Stimulated activated CD8-positive, alpha-beta memory T cell treated with anti-CD3 and anti-CD28 coated beads, Interleukin-4, amount 100 ng/mL, for 4 hours (primary cell): ENCODE results near the gene PXMP4.

Experiments used
- DNase-seq, 2 donors: peaks; one replicate each; pipeline ENCODE4 v3.0.0-alpha.2; 2020; ENCODE audit warnings: low read depth in 2 of 2, low spot score in 1 of 2

PXMP4 gene

DNA sequence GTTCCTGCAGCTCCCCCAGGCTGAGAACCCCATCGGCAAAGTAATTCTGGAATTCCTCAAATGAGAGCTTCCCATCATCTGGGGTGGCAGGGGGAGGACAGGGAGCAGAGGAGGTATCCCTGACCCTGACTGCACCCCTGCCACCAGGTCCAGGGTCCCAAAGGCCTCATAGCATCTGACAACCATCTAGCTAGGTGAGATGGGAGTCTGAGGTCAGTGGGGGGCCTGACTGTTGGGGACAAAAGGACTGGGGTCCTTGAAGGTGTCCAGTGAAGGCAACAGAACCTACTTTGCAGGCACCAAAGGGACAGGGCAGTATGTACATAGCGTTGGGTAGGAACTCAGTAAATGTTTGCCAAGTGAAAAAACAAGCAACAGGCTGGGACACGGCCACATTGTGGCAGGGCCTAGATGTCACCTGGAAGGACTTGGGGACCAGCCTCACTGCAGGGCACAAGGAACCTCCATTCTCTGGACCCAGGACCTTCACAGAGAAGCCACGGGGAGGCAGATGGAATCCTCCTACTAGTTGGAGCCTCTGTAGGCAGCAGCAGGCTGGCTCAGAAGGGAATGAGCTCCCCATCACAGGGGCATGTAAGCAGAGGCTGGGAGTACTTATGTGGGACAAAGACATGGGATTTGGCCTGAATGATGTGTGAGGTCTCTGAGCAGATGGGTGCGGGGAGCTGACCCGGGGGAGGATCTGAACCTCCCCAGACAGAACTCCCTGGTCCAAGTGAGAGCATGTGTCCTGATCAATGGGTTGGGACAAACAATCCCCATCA is 49.2 kb downstream of the PXMP4 start:
- DNase-seq: no peak

- no peak for DNase-seq
These were observed 50.1 kb downstream of the PXMP4 start for GRCh38 chr20:33669873-33670640.

- no peak for DNase-seq
These were observed 50.9 kb downstream of the PXMP4 start for GRCh38 chr20:33669224-33669623.

- DNase-seq: no peak
These were observed 51.5 kb downstream of the PXMP4 start for GRCh38 chr20:33668466-33669155.

GRCh38 chr20:33667676-33668465 is 52.2 kb downstream of the PXMP4 start:
- peak in 1 of 2 donors; percentile 49 for DNase-seq

GRCh38 chr20:33667245-33667675 is 52.9 kb downstream of the PXMP4 start:
- no peak for DNase-seq

DNA sequence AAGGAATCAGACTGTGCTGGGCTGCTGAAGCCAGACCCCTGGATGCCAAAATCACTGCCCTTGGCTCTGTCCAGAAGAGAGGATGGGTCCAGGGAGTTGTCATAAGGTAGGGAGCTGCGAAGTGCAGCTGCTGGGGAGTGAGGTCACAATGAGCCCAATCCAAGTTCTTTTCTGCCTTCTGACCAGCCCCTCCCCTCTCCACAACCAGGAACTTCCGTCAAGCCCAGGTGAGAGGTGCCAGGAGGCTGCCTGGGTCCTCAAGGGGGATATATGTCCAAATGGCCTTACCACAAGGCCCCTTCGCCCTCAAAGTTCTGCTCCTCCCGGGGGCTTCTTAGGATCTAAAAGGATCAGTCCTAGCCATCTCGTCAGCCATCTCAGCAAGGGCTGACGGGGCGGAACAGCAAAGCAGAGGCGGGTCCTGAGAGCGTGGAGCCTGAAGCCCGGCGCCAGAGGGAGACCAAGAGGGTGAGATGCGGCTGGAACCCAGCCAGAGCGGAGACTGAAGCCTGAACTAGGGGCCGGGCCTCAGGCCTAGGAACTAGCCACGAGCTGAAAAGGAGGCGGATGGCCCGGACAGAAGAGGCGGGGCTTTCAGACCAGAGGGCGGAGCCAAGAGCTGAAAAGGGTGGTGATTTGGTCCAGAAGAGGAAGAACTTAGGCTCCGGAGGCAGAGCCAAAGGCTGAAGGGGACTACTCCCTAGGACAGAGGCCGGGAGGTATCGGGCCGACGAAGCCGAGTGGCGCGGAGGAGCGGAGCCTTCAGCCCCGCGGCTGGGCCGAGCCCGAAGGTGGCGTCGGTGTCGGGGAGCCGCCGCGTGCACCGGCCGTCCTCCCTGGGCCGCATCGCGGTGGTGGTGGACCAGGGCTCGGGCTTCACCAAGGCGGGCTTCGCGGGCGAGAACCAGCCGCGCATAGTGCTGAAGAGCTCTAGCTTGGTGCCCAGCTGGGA is 53.5 kb downstream of the PXMP4 start, which contains the start of gene ACTL10:
ACTL10 (plus strand) TSS at position 651 of the 952 bp plus-strand sequence. CDS start 555 bp downstream, outside the sequence.
- DNase-seq: peak; percentile 50 to 68

DNA sequence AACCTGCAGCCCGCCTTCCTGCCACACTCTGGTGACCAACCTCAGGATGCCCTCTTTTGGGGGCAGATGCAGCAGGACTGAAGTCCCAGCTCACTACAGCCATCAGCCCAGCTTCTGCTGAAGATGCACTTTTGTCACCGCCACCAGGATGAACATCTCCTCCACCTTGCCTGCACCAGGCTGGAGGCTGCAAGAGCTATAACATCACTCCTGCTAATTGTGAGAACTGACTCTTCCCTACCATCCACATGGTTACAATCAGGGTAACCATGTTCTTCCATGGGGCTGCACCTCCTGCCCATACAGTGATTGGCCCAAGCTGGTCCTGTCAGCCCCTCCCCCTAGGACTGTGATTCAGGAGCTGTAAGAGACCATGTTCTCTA is 55.4 kb downstream of the PXMP4 start:
- no peak for DNase-seq

GRCh38 chr20:33664085-33664761 is 55.9 kb downstream of the PXMP4 start:
- no peak for DNase-seq

DNA sequence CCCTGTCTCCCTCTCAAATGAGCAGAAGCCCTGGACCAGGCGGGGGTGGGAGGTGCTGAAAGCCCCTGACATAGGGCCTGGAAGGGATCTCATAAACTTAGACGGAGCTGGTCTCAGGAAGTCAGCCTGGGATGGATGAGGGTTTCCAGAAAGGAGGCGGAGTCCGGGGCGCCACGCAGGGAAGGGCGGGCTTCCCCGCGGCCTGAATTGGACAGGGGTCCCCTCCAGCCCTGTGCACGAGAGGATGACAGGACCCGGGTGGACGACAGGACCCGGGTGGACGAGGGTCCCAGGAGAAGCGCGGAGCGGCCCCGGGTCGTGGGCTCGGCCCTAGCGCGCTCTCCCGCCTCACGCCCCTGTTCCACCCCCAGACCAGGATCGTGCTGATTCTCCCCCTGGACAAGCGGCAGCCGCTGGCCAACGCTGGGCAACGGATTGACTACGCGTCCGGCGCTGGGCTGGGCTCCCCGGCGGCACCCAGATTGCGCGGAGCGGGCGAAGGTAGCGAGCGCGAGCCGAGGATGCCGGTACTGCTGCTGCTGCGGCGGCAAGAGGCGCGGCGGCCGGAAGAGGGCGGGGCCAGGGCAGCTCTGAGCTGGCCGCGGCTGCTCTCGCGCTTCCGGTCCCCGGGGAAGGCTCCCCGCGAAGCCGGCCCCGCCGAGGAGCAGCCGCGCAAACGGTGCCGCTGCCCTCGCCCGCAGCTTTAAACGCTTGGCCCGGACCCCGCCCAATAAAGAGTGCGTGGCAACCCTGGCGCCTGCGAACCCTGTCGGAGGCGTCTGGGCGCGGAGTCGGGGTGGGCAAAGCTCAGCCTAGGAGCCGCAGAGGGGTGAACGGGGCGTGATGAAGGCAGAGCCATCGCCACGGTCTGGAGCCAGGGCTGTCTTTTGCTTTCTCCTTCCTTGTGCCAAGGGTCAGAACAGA is 56.7 kb downstream of the PXMP4 start:
- DNase-seq: peak; percentile 46 to 61

DNA sequence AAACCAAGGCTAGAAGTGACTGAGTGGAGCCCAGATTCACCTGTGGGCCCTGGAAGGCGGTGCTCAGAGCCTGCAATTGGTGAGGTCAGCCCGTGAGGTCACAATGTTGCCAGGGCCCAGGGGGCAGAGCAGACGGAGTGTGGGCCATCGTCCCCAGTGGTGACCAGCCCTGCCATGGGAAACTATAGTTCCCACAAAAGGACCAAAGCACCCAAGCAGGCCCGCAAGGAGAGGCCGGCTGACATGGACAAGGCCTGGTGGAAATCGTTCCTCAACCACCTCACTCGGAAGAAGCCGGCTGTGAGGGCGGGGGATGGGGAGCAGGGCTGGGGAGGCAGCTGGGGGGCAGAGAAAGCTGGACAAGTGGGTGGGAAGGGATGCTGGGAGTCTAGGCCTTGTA is 57.9 kb downstream of the PXMP4 start, which contains the start of gene C20orf144:
C20orf144 (plus strand) TSS at position 156 of the 400 bp plus-strand sequence; CDS start at position 175, 19 bp downstream.
- no peak for DNase-seq

DNA sequence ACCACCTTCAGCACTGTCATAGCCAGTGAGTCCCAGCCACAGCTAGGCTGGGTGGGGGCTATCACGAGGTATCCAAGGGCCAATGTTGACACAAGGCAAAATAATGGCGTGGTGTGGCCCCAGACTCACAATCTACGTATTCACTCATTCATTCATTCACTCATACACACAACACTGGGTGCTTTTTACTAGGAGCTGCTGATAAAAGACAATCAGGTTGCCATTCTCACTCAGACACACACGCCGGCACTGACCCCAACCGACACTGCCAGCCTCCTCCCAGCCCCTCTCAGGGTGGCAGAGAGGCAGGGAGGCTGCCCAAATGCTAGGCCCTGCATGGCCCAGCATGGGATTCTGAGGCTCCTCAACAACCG is 59.4 kb downstream of the PXMP4 start:
- DNase-seq: no peak

GRCh38 chr20:33660035-33660684 is 60.0 kb downstream of the PXMP4 start:
- no peak for DNase-seq

- DNase-seq: no peak
These were observed 60.6 kb downstream of the PXMP4 start for GRCh38 chr20:33659341-33660034.

GRCh38 chr20:33658929-33659328 is 61.2 kb downstream of the PXMP4 start:
- DNase-seq: no peak

- no peak for DNase-seq
These were observed 61.6 kb downstream of the PXMP4 start for GRCh38 chr20:33658510-33658909.

DNA sequence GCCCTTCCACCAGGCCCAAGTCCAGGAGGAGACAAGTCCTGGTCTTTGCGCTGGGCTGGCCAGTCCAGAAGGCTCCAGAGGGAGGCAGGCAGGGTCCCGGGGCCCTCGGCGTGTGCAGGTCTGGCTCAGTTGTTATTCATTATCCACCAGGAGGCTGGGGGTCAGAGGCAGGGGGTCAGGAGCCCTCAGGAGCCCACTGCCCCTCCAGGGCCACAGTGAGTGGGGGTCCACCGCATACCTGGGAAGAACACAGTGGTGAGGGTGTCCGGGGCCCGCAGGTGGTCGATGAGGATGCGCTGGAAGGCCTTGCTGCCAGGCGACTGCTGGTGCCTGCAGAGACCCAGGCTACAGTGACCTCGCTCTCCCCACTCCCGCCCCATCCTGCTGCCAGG is 62.4 kb downstream of the PXMP4 start:
- DNase-seq: no peak
